GDM1 (cell line): ENCODE results near the gene MAN1A2.
"Not testable (repeated sequence)": the region's sequence is repeated elsewhere in the genome, so short reads cannot be mapped to it uniquely, and the experiment has no call there.

Experiments used
- DNase-seq: peaks from one replicate; lab custom pipeline; 2025; lab: John Stamatoyannopoulos, UW

The MAN1A2 gene

GRCh38 chr1:117398957-117399356, 31.7 kb downstream of the MAN1A2 start:
- no peak for DNase-seq

GRCh38 chr1:117401761-117402160, 34.5 kb downstream of the MAN1A2 start:
- no peak for DNase-seq

GRCh38 chr1:117403597-117403996, 36.3 kb downstream of the MAN1A2 start:
- no peak for DNase-seq

GRCh38 chr1:117405042-117405441, 37.8 kb downstream of the MAN1A2 start:
- no peak for DNase-seq

GRCh38 chr1:117412472-117412871, 45.2 kb downstream of the MAN1A2 start:
- DNase-seq: no peak

GRCh38 chr1:117413412-117413811, 46.2 kb downstream of the MAN1A2 start:
- no peak for DNase-seq

GRCh38 chr1:117414943-117415342, 47.7 kb downstream of the MAN1A2 start:
- DNase-seq: no peak

GRCh38 chr1:117416004-117416403, 48.8 kb downstream of the MAN1A2 start:
- DNase-seq: no peak

- DNase-seq: no peak
Measured at GRCh38 chr1:117416546-117417125, 49.4 kb downstream of the MAN1A2 start.

- no peak for DNase-seq
Measured at GRCh38 chr1:117425050-117425734, 57.9 kb downstream of the MAN1A2 start.

- DNase-seq: no peak
Measured at GRCh38 chr1:117427297-117427696, 60.0 kb downstream of the MAN1A2 start.

GRCh38 chr1:117433943-117434342, 66.7 kb downstream of the MAN1A2 start:
- no peak for DNase-seq

GRCh38 chr1:117436513-117436912, 69.3 kb downstream of the MAN1A2 start:
- no peak for DNase-seq

- DNase-seq: no peak
Measured at GRCh38 chr1:117447661-117448060, 80.4 kb downstream of the MAN1A2 start.

GRCh38 chr1:117452216-117452615, 85.0 kb downstream of the MAN1A2 start:
- no peak for DNase-seq

GRCh38 chr1:117453958-117454357, 86.7 kb downstream of the MAN1A2 start:
- DNase-seq: no peak

GRCh38 chr1:117458410-117458809, 91.2 kb downstream of the MAN1A2 start:
- not testable (repeated sequence) for DNase-seq

GRCh38 chr1:117466761-117467160, 99.5 kb downstream of the MAN1A2 start:
- no peak for DNase-seq

- DNase-seq: no peak
Measured at GRCh38 chr1:117467336-117467735, 100.1 kb downstream of the MAN1A2 start.

GRCh38 chr1:117473063-117473462, 105.8 kb downstream of the MAN1A2 start:
- no peak for DNase-seq

GRCh38 chr1:117475495-117475894, 108.2 kb downstream of the MAN1A2 start:
- not testable (repeated sequence) for DNase-seq

- DNase-seq: no peak
Measured at GRCh38 chr1:117479086-117479485, 111.8 kb downstream of the MAN1A2 start.

GRCh38 chr1:117481410-117481809, 114.2 kb downstream of the MAN1A2 start:
- DNase-seq: no peak

GRCh38 chr1:117493906-117494305, 126.7 kb downstream of the MAN1A2 start:
- no peak for DNase-seq
